Hepatic stellate cell (primary cell): ENCODE data around the gene MTREX.

Experiments used
- DNase-seq: peaks from one replicate; pipeline ENCODE4 v3.0.0; 2011; ENCODE audit warnings: low spot score

MTREX gene

DNA sequence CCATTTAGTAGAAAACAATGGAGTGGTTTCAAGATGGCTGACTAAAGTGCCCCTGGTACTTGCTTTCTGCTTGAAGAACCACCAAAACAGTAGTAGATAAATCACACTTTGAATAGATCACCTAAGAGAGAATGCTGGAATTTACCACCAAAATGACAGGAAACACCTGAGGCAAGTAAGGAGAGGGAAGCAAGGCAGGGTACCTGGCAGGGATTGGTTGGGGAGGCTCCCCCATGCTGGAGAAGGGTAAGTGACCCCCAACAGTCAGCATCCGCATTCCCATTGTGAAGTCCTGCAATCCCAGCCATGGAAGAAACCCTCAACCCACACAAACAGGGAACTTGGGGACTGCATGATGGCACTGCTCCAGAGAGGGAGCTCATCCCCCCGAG is 121.4 kb downstream of the MTREX start:
- DNase-seq, result no peak

DNA sequence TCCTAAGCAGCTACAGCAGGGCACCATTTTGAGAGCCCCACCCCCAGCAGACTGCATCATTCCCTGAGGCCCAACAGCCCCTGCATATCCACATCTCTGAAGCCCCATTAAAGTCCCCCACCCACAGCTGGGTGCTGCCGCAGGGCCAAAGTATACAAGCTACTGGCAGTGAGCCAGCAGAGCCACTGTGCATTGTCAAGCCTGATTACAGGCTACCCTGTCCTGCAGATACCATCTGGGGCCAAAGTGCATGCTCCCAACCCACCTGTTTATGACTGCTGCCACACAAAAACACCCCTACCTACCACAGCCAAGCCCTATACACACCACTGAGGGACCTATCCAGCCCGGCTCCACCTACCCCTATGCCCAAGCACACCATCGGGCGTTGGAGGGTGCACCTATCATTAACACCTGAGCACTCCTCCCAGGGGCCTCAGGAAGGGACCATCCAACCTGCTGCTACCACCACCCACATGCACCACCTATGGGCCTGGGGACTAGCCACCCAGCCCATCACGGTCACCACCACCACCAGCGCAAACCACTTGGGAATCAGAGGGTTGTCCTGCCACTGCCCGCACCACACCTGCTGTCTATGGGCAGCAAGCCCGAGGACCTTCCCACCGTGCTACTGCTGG is 121.9 kb downstream of the MTREX start:
- no peak for DNase-seq

- no peak for DNase-seq
Measured at GRCh38 chr5:55432549-55432948, 124.8 kb downstream of the MTREX start.

DNA sequence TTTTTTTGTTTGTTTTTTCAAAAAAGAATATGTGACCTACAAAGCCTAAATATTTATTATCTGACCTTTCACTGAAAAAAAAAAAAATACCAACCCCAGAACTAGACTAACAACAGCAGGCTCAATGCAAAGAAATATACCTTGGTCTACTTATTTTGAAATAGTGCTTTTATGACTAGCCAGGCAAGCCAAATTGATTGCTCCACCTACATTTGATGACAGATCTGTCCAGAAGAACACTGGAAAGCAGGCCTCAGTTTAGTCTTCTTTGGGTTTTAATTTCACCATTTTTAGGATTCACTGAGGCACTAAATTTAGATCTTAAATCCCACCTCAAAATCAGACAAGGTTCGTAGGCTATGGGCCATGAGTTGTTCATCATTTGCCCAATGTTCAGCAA is 129.7 kb downstream of the MTREX start:
- DNase-seq, result no peak

DNA sequence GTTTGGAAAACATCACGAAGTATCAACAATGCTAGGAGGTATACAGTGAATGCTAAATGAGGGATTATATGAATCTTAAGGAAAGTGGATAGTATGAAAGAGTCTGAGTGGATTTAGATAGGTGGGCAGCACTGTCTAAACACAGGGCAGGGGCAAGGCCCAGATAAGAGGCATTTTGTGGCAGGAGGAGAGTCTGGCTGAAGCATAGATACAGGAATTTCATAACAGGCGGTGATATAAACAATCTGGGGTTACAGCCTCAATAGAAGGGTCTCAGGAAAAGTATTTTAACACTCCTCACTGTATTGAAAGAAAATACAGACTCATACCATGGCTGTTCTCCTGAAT is 130.0 kb downstream of the MTREX start:
- no peak for DNase-seq

- no peak for DNase-seq
Measured at GRCh38 chr5:55438998-55439397, 131.2 kb downstream of the MTREX start.

DNA sequence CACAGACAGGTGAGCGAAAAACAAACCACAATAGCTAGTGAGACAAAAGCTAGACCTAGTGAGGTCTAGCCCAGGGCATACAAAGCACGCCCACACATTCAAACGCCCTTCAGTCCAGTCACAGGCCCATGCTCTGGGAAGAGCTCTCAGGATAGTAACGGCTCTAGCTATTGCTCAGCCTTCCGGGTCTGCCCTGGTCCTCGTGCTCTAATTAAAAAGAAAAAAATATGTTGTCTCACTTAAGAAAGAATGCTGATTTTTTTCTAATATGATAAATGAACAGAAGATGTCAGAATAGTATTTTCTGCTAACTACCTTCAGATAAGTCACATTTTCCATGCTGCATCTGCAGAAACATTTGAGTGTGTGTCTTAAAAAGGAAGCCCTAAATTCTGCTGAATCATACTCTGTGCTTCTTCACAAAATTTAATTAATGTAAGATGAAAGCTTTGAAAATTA is 132.4 kb downstream of the MTREX start:
- DNase-seq, result peak; percentile 16

GRCh38 chr5:55441107-55441771 is 133.4 kb downstream of the MTREX start:
- no peak for DNase-seq

DNA sequence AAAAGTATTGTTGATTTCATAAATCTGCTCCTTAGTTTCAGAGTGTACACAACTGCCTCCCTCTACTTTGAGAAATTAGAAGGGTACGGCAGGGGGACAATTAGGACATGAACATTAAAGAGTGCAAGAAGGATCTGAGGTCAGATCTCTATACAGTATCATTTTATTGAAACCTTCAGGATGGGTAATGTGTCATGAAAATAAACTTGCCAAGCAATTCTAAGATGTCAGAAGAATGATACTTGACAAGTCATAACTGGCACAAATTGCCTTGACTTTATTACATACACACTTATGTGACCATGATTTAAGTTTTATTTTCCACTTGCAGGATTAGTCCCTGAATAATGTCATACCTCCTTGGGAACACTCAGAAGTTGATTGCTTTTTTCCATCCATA is 134.2 kb downstream of the MTREX start:
- DNase-seq, result no peak

- DNase-seq, result no peak
Measured at GRCh38 chr5:55445791-55446190, 138.0 kb downstream of the MTREX start.

- DNase-seq, result no peak
Measured at GRCh38 chr5:55446640-55447351, 139.0 kb downstream of the MTREX start.

- DNase-seq, result peak; percentile 40
Measured at GRCh38 chr5:55450050-55450765, 142.4 kb downstream of the MTREX start.

GRCh38 chr5:55451976-55452375 is 144.2 kb downstream of the MTREX start:
- no peak for DNase-seq

- no peak for DNase-seq
Measured at GRCh38 chr5:55453211-55453610, 145.4 kb downstream of the MTREX start.

- DNase-seq, result no peak
Measured at GRCh38 chr5:55454282-55454681, 146.5 kb downstream of the MTREX start.

- DNase-seq, result peak; percentile 24
Measured at GRCh38 chr5:55456216-55456895, 148.6 kb downstream of the MTREX start.

GRCh38 chr5:55459572-55459971 is 151.8 kb downstream of the MTREX start:
- DNase-seq, result no peak

DNA sequence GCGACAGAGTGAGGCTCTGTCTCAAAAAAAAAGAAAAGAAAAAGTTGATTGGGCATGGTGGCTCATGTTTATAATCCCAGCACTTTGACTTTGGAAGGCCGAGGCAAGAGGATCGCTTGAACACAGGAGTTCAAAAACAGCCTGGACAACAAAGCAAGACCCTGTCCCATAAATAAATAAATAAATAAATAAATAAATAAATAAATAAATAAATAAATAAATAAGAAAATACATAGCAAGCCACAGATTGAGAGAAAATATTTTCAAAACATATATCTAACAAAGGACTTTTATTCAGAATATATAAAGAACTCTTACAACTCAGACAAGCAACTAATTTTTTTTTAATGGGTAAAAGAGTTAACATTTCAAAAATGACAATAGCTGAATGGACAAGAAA is 155.8 kb downstream of the MTREX start:
- DNase-seq, result no peak

GRCh38 chr5:55467862-55468551 is 160.2 kb downstream of the MTREX start:
- no peak for DNase-seq

DNA sequence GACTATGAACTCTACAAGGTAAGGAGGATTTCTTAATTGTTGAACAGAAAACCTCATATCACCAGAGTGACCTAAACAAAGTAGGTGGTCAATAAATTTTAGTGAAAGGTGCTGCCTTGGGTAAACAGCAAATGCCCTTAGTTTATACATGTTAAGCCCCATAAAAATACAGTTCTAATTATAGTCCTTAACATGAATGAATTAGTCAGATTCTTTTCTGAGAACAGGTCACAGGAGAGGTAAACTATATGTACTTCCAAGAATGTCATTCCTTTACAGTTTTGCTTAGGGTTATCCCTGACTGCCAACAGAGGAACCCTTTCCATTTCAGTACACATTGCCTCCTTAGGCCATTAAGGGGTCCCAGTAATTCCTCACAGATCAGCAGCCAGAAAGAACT is 162.1 kb downstream of the MTREX start:
- no peak for DNase-seq

DNA sequence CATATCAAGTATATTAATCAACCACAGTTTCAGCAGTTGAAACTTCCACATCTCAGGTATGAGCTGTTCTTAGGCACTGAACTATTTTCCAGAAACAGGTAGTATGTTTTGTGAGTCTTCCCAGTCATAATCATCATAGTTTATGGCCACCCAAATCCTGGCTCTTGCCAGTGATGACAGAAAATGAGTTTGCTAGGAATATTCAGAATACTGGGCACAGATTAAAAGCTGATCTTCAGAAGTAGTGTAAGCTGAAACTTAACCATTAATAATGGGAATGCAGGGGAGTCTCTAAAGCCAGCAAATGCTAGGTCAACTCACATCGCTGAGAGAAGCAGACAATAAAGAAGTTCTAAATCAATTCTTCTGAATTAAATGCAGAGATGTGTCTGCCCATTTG is 162.5 kb downstream of the MTREX start:
- DNase-seq, result no peak

- DNase-seq, result no peak
Measured at GRCh38 chr5:55471468-55471867, 163.7 kb downstream of the MTREX start.
